MCF 10A (cell line): ENCODE data around the gene EFCAB9. TPM values are rescaled to one million over a fixed set of nuclear protein-coding genes. Genes with fewer than 3 reads are reported as not detected.
A peak's percentile ranks its signal among the peaks of the same experiment; 100 is the strongest.

Experiments
- BruUV-seq: library from RNA; stranded (reverse); fragments of 400-500 nt; replicated peaks from 2 replicates; lab custom pipeline; 2021; lab: Mats Ljungman, UMichigan
- CTCF ChIA-PET: fragments of 300-600 bp; sonication (Branson Sonifier 250); formaldehyde crosslinking; extraction: SDS; loops from one replicate; lab custom pipeline; 2021; ENCODE audit warnings: antibody characterized with exemption, inconsistent platforms; lab: Yijun Ruan, JAX
- POLR2A ChIA-PET: fragments of 300-600, 350-650 bp; sonication (Branson Sonifier 250); formaldehyde crosslinking; extraction: SDS; loops from one replicate; lab custom pipeline; 2020; ENCODE audit warnings: antibody characterized with exemption, inconsistent platforms; lab: Yijun Ruan, JAX
- DNase-seq: peaks from one replicate; pipeline ENCODE4 v3.0.0-alpha.2; 2018; ENCODE audit not compliant: unreplicated experiment
- H3K27ac Mint-ChIP-seq: one replicate; pipeline ENCODE4 v1.8.0; 2022; ENCODE audit warnings: mild to moderate bottlenecking, low read depth, mixed read lengths; ENCODE audit not compliant: unreplicated experiment
- H3K27me3 Mint-ChIP-seq: one replicate; pipeline ENCODE4 v1.8.0; 2022; ENCODE audit warnings: mixed read lengths; ENCODE audit not compliant: insufficient read depth, unreplicated experiment
- H3K36me3 Mint-ChIP-seq: one replicate; pipeline ENCODE4 v1.8.0; 2022; ENCODE audit warnings: mild to moderate bottlenecking, moderate library complexity, mixed read lengths; ENCODE audit not compliant: insufficient read depth, unreplicated experiment
- H3K4me1 Mint-ChIP-seq: one replicate; pipeline ENCODE4 v1.8.0; 2022; ENCODE audit warnings: mixed read lengths; ENCODE audit not compliant: insufficient read depth, unreplicated experiment
- H3K4me3 Mint-ChIP-seq: one replicate; pipeline ENCODE4 v1.8.0; 2022; ENCODE audit warnings: mild to moderate bottlenecking, moderate library complexity, mixed read lengths; ENCODE audit not compliant: unreplicated experiment
- H3K9me3 Mint-ChIP-seq: one replicate; pipeline ENCODE4 v1.8.0; 2022; ENCODE audit warnings: mixed read lengths; ENCODE audit not compliant: unreplicated experiment
- intact Hi-C: fragments of 100-400 bp; cut with micrococcal nuclease; formaldehyde crosslinking; loops from 2 replicates; pipeline ENCODE4 v1.14.1; 2022
- total RNA-seq: library from RNA; stranded (reverse); gene quantifications from 2 replicates; pipeline ENCODE4 v1.2.3, GENCODE V29; 2022
- TF ChIP-seq, protein P1 (sequence below): fragments of 200-600 bp; IDR thresholded peaks from one replicate; pipeline ENCODE4 v1.8.0; 2022; ENCODE audit warnings: antibody characterized with exemption, mild to moderate bottlenecking; ENCODE audit not compliant: unreplicated experiment

Gene EFCAB9
- total RNA-seq, 1 experiment from 2014 or later, result not detected

- no peak overlapping the region for H3K4me3 Mint-ChIP-seq
- CTCF ChIA-PET, result interaction anchor here (0.6 to 6.4 kb wide), 6 partner anchors 13 to 1549 kb away, joined by 3 to 69 read pairs (median 3); partner anchors contain the start of gene STK10
- H3K27me3 Mint-ChIP-seq, result no peaks in the 10 kb centered on the region
- peaks cover 16% of the 10 kb centered on the region for H3K4me1 Mint-ChIP-seq
- peaks cover 6% of the 10 kb centered on the region for H3K36me3 Mint-ChIP-seq
- intact Hi-C loops, result no loop called here
- TF ChIP-seq, protein P1, sequence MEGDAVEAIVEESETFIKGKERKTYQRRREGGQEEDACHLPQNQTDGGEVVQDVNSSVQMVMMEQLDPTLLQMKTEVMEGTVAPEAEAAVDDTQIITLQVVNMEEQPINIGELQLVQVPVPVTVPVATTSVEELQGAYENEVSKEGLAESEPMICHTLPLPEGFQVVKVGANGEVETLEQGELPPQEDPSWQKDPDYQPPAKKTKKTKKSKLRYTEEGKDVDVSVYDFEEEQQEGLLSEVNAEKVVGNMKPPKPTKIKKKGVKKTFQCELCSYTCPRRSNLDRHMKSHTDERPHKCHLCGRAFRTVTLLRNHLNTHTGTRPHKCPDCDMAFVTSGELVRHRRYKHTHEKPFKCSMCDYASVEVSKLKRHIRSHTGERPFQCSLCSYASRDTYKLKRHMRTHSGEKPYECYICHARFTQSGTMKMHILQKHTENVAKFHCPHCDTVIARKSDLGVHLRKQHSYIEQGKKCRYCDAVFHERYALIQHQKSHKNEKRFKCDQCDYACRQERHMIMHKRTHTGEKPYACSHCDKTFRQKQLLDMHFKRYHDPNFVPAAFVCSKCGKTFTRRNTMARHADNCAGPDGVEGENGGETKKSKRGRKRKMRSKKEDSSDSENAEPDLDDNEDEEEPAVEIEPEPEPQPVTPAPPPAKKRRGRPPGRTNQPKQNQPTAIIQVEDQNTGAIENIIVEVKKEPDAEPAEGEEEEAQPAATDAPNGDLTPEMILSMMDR, result no peak
- H3K9me3 Mint-ChIP-seq, result no peaks in the 10 kb centered on the region
- H3K27ac Mint-ChIP-seq, result peak overlapping the region; percentile 96
- POLR2A ChIA-PET, result interaction anchor here (0.9 to 2.2 kb wide), 5 partner anchors 12 to 166 kb away, joined by 3 to 19 read pairs (median 5); partner anchors contain the start of genes FBXW11 and STK10
- no TSS peak for BruUV-seq
- no peak for DNase-seq
These were observed 20.9 kb upstream of the EFCAB9 start for GRCh38 chr5:172172912-172173563.

GRCh38 chr5:172173564-172174153 lies 20.3 kb upstream of the EFCAB9 start:
- DNase-seq, result peak; percentile 80
- TF ChIP-seq, protein P1, result no peak
- POLR2A ChIA-PET, result interaction anchor here (0.7 to 2.2 kb wide), 5 partner anchors 13 to 167 kb away, joined by 3 to 19 read pairs (median 3); partner anchors contain the start of genes FBXW11 and STK10

DNA sequence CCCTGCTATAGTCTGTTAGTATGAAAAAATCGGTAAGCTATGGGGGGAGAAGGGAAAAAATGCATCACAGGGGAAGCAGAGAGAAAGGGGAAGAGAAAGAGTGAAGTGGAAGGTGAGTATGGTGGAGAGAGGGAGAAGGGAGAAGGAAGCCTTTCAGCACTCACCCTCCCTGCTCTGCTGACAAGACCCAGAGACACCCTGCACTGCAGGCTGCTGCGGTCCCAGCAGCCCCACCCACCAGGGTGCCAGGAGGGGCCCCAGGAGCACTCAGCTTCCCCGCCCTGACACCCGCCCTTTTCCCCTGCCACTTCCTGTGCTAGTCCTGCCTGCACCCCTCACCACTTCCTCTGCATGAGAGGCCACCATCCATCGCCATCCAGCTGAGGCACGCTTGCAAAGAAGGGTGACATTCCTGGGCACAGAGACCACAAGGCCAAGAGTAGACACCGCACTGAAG lies 18.7 kb upstream of the EFCAB9 start:
- BruUV-seq, result no TSS peak
- DNase-seq, result no peak
- Mint-ChIP-seq H3K27me3 (no peaks in the 10 kb centered on the region), H3K9me3 (no peaks in the 10 kb centered on the region), H3K27ac (no peak overlapping the region), H3K36me3 (no peaks in the 10 kb centered on the region), H3K4me3 (no peak overlapping the region), H3K4me1 (peaks cover 32% of the 10 kb centered on the region)
- TF ChIP-seq, protein P1, result no peak
- CTCF ChIA-PET, result interaction anchor here (0.5 to 6.4 kb wide), 6 partner anchors 11 to 518 kb away, joined by 3 to 69 read pairs (median 3); partner anchors contain the start of gene STK10
- intact Hi-C loops, result no loop called here
- POLR2A ChIA-PET, result interaction anchor here (0.7 to 2.2 kb wide), 2 partner anchors 12 to 15 kb away, joined by 3 to 19 read pairs; partner anchors contain the start of gene STK10

More at GRCh38 chr5:172173564-172174153, 20.3 kb upstream of the EFCAB9 start:
- BruUV-seq, result no TSS peak
- Mint-ChIP-seq H3K36me3 (peaks cover 6% of the 10 kb centered on the region), H3K4me1 (peaks cover 22% of the 10 kb centered on the region), H3K27me3 (no peaks in the 10 kb centered on the region), H3K27ac (peak overlapping the region; percentile 96), H3K9me3 (no peaks in the 10 kb centered on the region), H3K4me3 (peak overlapping the region; percentile 66)
- intact Hi-C loops, result loop anchor here (1.0 kb wide), 1 partner anchor 15 kb away; the partner anchor contains the start of gene STK10
- CTCF ChIA-PET, result interaction anchor here (0.6 to 6.4 kb wide), 7 partner anchors 12 to 1550 kb away, joined by 3 to 69 read pairs (median 3); partner anchors contain the start of gene STK10

DNA sequence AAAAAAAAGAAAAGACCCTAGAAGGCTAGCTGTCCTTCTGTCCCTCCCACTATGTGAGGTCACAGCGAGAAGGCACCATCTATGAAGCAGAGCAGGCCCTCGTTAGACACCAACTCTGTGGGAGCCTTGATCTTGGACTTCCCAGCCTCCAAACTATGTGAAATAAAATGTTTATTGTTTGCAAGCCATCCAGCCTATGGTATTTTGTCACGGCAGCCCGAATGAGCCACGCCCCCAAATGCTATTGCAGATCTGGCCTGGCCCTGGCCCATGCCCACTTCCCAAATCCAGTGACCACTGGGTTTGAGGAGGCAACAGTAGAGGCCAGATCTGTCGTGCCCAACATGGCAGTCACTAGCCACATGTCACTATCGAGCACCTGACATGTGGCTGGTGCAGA lies 16.8 kb upstream of the EFCAB9 start:
- BruUV-seq, result no TSS peak
- Mint-ChIP-seq H3K36me3 (no peaks in the 10 kb centered on the region), H3K4me3 (no peak overlapping the region), H3K27me3 (no peaks in the 10 kb centered on the region), H3K27ac (no peak overlapping the region), H3K4me1 (peaks cover 32% of the 10 kb centered on the region), H3K9me3 (no peaks in the 10 kb centered on the region)
- POLR2A ChIA-PET, result no interaction called here
- TF ChIP-seq, protein P1, result no peak
- intact Hi-C loops, result no loop called here
- DNase-seq, result no peak
- CTCF ChIA-PET, result interaction anchor here (1.5 to 6.4 kb wide), 2 partner anchors 9 to 69 kb away, joined by 8 to 69 read pairs; partner anchors contain the start of gene STK10
